PC-3 (cell line): ENCODE results near the gene VPS52. TPM values are rescaled to one million over a fixed set of nuclear protein-coding genes. Genes with fewer than 3 reads are reported as not detected.
A peak's percentile ranks its signal among the peaks of the same experiment; 100 is the strongest.

Experiments used
- ATAC-seq: fragments of 200-7000 bp; cut with Tn5 transposase; 2 replicates; pipeline ENCODE4 v1.9.1; 2020; ENCODE audit warnings: mild to moderate bottlenecking, moderate library complexity
- BruUV-seq: library from RNA; stranded (reverse); fragments of 400-500 nt; replicated peaks from 2 replicates; lab custom pipeline; 2021; lab: Mats Ljungman, UMichigan
- CTCF ChIA-PET: fragments of 300-600 bp; sonication (Branson Sonifier 250); formaldehyde crosslinking; loops from one replicate; lab custom pipeline; 2022; ENCODE audit warnings: antibody characterized with exemption; lab: Charles Lee
- POLR2A ChIA-PET: fragments of 300-600 bp; sonication (Branson Sonifier 250); formaldehyde crosslinking; loops from one replicate; lab custom pipeline; 2022; ENCODE audit warnings: antibody characterized with exemption; ENCODE audit not compliant: unreplicated experiment; lab: Charles Lee
- DNase-seq: peaks from one replicate; pipeline ENCODE4 v3.0.0-alpha.2; 2015
- H2AFZ ChIP-seq: fragments of 300-600 bp; sonication (generic); 2 replicates; pipeline ENCODE4 v1.6.0; 2016; ENCODE audit warnings: antibody characterized with exemption, low read length
- H3F3A ChIP-seq: fragments of 300-600 bp; sonication (generic); one replicate; pipeline ENCODE4 v1.6.0; 2017; ENCODE audit warnings: antibody characterized with exemption, low read length, control low read depth, mild to moderate bottlenecking; ENCODE audit not compliant: unreplicated experiment
- H3K27ac ChIP-seq: fragments of 300-600 bp; sonication (generic); 2 replicates; pipeline ENCODE4 v1.5.1; 2016; ENCODE audit warnings: mild to moderate bottlenecking, low read length
- H3K27me3 ChIP-seq: fragments of 300-600 bp; sonication (generic); 2 replicates; pipeline ENCODE4 v1.6.1; 2016; ENCODE audit warnings: low read length, mixed read lengths
- H3K36me3 ChIP-seq: fragments of 300-600 bp; sonication (generic); 2 replicates; pipeline ENCODE4 v1.6.1; 2016; ENCODE audit warnings: low read depth, mixed run types, low read length, mixed read lengths
- H3K4me1 ChIP-seq: fragments of 300-600 bp; sonication (generic); 2 replicates; pipeline ENCODE4 v1.5.1; 2016; ENCODE audit warnings: low read length; ENCODE audit not compliant: insufficient read depth
- H3K4me2 ChIP-seq: fragments of 300-600 bp; sonication (generic); 2 replicates; pipeline ENCODE4 v1.6.0; 2016; ENCODE audit warnings: low read length
- H3K4me3 ChIP-seq: fragments of 300-600 bp; sonication (generic); 2 replicates; pipeline ENCODE4 v1.5.1; 2016; ENCODE audit warnings: mild to moderate bottlenecking, low read length, mixed read lengths
- H3K79me2 ChIP-seq: fragments of 300-600 bp; sonication (generic); 2 replicates; pipeline ENCODE4 v1.6.1; 2017; ENCODE audit warnings: low read length, mixed read lengths
- H3K9ac ChIP-seq: fragments of 300-600 bp; sonication (generic); 2 replicates; pipeline ENCODE4 v1.6.0; 2016; ENCODE audit warnings: mild to moderate bottlenecking, low read length
- H3K9me2 ChIP-seq: fragments of 300-600 bp; sonication (generic); replicated peaks from 2 replicates; pipeline ENCODE4 v1.6.1; 2016; ENCODE audit warnings: mixed run types, low read length, mixed read lengths
- H3K9me3 ChIP-seq: fragments of 300-600 bp; sonication (generic); 2 replicates; pipeline ENCODE4 v1.6.1; 2016; ENCODE audit warnings: low read length, mixed read lengths
- H4K20me1 ChIP-seq: fragments of 300-600 bp; sonication (generic); 2 replicates; pipeline ENCODE4 v1.6.1; 2016; ENCODE audit warnings: low read length, mixed read lengths
- EZH2 ChIP-seq: fragments of 300-600 bp; sonication (generic); IDR thresholded peaks from one replicate; pipeline ENCODE4 v1.6.1; 2017; ENCODE audit warnings: antibody characterized with exemption, mild to moderate bottlenecking, low read length; ENCODE audit not compliant: unreplicated experiment
- EZH2phosphoT487 ChIP-seq: fragments of 300-600 bp; sonication (generic); IDR thresholded peaks from 2 replicates; pipeline ENCODE4 v1.6.1; 2018; ENCODE audit warnings: mild to moderate bottlenecking, antibody characterized with exemption, low read length, borderline replicate concordance
- intact Hi-C: fragments of 100-400 bp; cut with micrococcal nuclease; formaldehyde crosslinking; loops from 2 replicates; pipeline ENCODE4 v1.9.0; 2023
- total RNA-seq: library from RNA; depleted of rRNA; stranded (reverse); fragments of >200 nt; gene quantifications from 2 replicates; pipeline ENCODE4 v1.2.3, GENCODE V29; 2014
- TF ChIP-seq, protein P1 (sequence below): fragments of 300-600 bp; sonication (generic); conservative IDR thresholded peaks from 2 replicates; pipeline ENCODE4 v1.5.1; 2017; ENCODE audit warnings: antibody characterized with exemption, low read depth, mild to moderate bottlenecking, low read length

Gene VPS52
- total RNA-seq, 1 experiment from 2014 or later: 33.7 TPM

- Histone ChIP-seq H2AFZ (peak overlapping the region; percentile 58), H3K36me3 (no peaks in the 10 kb centered on the region), H3F3A (no peaks in the 10 kb centered on the region), H3K4me2 (peak overlapping the region; percentile 87), H3K9ac (peak overlapping the region; percentile 92), H4K20me1 (peaks cover 6% of the 10 kb centered on the region; the same call in 1 of the 2 replicates), H3K4me3 (peak overlapping the region; percentile 75), H3K27me3 (no peaks in the 10 kb centered on the region), H3K27ac (peak overlapping the region; percentile 82), H3K79me2 (peaks cover 46% of the 10 kb centered on the region), H3K4me1 (peaks cover 19% of the 10 kb centered on the region), H3K9me3 (no peaks in the 10 kb centered on the region), H3K9me2 (no peaks in the 10 kb centered on the region)
- intact Hi-C loops: loop anchor here (2.0 kb wide), 2 partner anchors 14 to 78 kb away; partner anchors contain the start of genes KIFC1 and RGL2
- ChIA-PET CTCF (interaction anchor here (0.6 kb wide), 2 partner anchors 75 to 621 kb away, joined by 3 read pairs; no protein-coding TSS in a partner anchor), POLR2A (no interaction called here)
- DNase-seq: no peak
- TF ChIP-seq, protein P1, sequence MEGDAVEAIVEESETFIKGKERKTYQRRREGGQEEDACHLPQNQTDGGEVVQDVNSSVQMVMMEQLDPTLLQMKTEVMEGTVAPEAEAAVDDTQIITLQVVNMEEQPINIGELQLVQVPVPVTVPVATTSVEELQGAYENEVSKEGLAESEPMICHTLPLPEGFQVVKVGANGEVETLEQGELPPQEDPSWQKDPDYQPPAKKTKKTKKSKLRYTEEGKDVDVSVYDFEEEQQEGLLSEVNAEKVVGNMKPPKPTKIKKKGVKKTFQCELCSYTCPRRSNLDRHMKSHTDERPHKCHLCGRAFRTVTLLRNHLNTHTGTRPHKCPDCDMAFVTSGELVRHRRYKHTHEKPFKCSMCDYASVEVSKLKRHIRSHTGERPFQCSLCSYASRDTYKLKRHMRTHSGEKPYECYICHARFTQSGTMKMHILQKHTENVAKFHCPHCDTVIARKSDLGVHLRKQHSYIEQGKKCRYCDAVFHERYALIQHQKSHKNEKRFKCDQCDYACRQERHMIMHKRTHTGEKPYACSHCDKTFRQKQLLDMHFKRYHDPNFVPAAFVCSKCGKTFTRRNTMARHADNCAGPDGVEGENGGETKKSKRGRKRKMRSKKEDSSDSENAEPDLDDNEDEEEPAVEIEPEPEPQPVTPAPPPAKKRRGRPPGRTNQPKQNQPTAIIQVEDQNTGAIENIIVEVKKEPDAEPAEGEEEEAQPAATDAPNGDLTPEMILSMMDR: 0 out of 2 replicates have a peak, but pooled peaks have one; percentile 9
- no peak for TF ChIP-seq EZH2phosphoT487
- ATAC-seq: 0 out of 2 replicates have a peak, but pooled peaks have one; percentile 1
- BruUV-seq: TSS peak; percentile 70
Measured at GRCh38 chr6:33313105-33313708, 41.5 kb upstream of the VPS52 start.

- Histone ChIP-seq H3K79me2 (peaks cover 46% of the 10 kb centered on the region), H3K27me3 (no peaks in the 10 kb centered on the region), H2AFZ (peak overlapping the region; percentile 63), H3F3A (no peaks in the 10 kb centered on the region), H3K9me2 (no peaks in the 10 kb centered on the region), H3K9ac (peak overlapping the region; percentile 92), H3K27ac (peak overlapping the region; percentile 82), H3K4me1 (peaks cover 18% of the 10 kb centered on the region), H3K36me3 (no peaks in the 10 kb centered on the region), H3K9me3 (no peaks in the 10 kb centered on the region), H3K4me2 (peak overlapping the region; percentile 87), H4K20me1 (peaks cover 6% of the 10 kb centered on the region; the same call in 1 of the 2 replicates), H3K4me3 (peak overlapping the region; percentile 75)
- BruUV-seq: no TSS peak
- peak; percentile 51 for ATAC-seq
- DNase-seq: peak; percentile 79
- no peak for TF ChIP-seq EZH2phosphoT487
- TF ChIP-seq, protein P1: no peak
- no peak for TF ChIP-seq EZH2
- ChIA-PET POLR2A (interaction anchor here (0.6 to 0.7 kb wide), 2 partner anchors 12 to 13 kb away, joined by 4 to 6 read pairs; no protein-coding TSS in a partner anchor), CTCF (interaction anchor here (0.6 to 0.7 kb wide), 2 partner anchors 179 to 620 kb away, joined by 3 read pairs; no protein-coding TSS in a partner anchor)
- intact Hi-C loops: loop anchor here (2.0 kb wide), 2 partner anchors 14 to 78 kb away; partner anchors contain the start of genes KIFC1 and RGL2
Measured at GRCh38 chr6:33312361-33313104, 40.9 kb upstream of the VPS52 start.
